ENCODE results near the gene CSNK2A3.
"Not testable (repeated sequence)": the region's sequence is repeated elsewhere in the genome, so short reads cannot be mapped to it uniquely, and the experiment has no call there.

Gene CSNK2A3

DNA sequence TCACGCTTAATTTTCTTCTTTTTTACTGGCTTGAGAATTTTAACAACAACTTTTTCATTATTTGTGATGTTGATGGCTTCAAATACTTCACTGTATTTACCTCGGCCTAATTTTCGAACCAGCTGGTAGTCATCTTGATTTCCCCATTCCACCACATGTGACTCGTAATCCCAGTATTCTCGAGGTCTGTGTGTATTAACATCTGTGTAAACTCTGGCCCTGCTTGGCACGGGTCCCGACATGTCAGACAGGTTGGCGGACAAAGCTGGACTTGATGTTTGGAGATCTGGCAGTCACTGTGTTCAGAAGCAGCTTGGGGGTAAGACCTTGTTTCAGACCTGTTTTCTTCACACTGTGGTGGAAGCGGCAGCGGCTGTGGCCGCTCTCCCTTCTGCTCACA is at the start of gene CSNK2A3:
Gene CSNK2A3 (minus strand): TSS at position 373 of the 400 bp plus-strand sequence. CDS start 131 bp downstream, at position 242.
- DNase-seq (ENCODE audit: low read depth in 2 of 2): not testable (repeated sequence)

DNA sequence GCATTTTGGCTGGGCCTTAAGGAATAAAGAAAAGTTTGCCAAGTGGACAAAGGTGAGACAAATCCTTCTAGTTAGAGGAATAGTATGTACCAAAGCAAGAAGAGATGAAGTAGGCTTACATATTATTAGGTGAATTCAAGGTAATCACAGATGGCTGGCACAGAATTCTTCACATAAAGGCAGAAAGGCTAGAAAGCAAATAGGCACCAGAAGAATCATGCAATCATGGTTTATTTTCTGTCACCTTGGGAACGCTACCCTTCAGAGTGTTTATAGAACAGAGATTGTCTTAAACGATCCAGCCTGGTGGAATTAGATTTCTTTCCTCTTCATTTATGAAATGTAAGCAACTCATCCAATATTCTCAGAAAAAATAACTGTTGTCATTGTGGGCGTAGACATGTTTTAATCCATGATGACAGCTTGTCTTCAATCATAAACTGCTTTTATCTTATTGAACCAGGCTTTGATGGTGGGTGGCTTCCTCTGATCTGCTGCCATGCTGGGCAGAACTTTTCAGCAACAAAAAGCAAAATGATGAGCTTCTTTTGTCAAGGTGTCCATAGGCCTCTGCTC is 49.0 kb upstream of the CSNK2A3 start:
- DNase-seq (ENCODE audit: low read depth in 2 of 2): no peak

DNA sequence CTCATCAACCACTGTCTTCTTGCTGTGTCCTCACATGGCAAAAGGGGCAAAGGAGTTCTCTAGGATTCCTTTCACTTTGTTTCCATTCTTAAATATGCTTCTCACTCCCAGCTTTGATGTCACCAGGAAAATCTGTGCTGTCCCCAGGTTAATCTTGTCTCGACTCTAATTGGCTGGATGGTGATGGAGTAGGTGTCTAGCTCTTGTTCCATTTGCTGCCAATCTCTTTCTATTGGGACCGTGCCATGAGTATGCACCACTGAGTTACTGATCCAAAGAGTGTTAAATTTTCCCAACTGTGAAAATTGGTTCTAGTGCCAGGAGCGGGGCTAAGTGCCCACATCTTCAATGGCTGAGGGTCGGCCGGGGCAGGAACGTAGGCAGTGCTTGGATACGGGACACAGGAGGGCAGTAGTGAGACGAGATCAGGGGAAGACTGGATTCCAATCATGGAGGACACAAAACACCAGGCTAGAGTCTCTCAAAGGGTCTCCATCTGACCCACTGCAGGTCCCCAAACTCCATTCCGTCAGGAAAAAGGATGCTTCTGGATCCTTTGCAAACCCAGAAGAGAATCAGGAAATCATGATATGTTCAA is 47.7 kb upstream of the CSNK2A3 start:
- no peak for DNase-seq (ENCODE audit: low read depth in 2 of 2)

DNA sequence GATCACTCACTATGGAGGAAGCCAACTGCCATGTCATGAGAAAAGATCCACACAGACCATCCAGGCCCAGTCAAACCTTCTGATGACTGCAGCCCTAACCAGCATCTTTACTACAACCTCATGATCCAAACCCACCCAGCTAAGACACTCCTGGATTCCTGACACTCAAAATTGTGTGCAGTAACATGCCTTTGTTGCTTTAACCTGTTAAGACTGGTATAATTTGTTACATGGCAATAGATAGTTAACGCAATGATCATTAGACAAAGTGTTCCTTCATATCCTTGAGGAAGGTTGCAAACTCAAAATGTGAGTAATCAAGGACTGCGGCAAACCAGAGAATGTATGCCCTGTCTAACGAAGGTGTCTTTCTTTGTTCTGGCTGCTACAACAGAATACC is 47.1 kb upstream of the CSNK2A3 start:
- no peak for DNase-seq (ENCODE audit: low read depth in 2 of 2)

DNA sequence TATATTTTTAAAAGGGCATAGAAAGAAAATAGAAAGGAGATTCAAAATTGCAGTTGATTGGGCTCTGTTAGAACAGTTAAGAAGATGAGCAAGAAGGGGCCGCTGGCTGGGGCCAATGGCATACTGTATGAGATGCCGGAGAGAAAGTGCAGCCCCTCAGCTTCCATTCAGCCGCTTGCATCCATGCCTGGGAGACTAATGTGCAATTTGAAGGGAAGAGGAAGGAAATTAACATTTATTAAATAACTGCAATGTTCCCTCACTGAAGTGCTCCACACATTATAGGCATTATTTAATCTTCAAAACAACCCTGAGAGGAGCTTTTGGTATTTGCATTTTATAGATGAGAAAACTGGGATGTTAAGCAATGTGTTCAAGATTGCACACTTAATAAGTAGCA is 44.7 kb upstream of the CSNK2A3 start:
- DNase-seq (ENCODE audit: low read depth in 2 of 2): no peak

DNA sequence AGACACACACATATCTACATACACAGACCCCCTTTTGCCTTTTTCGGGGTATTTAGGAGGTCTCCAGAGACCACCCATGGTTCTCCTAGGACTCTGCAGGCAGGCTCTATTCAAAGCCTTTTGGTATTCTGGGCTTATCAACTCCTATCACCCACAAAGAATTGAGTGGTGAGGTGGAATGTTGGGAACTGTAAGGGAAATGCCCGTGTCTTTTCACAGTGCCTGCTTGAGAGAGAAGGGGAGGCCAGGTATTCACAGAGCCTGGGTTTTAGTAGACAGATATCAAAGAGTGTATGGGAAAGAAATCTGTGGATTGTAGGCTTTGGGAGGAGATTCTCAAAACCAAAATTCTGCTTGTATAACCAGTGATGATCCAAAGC is 44.0 kb upstream of the CSNK2A3 start:
- DNase-seq (ENCODE audit: low read depth in 2 of 2): no peak

DNA sequence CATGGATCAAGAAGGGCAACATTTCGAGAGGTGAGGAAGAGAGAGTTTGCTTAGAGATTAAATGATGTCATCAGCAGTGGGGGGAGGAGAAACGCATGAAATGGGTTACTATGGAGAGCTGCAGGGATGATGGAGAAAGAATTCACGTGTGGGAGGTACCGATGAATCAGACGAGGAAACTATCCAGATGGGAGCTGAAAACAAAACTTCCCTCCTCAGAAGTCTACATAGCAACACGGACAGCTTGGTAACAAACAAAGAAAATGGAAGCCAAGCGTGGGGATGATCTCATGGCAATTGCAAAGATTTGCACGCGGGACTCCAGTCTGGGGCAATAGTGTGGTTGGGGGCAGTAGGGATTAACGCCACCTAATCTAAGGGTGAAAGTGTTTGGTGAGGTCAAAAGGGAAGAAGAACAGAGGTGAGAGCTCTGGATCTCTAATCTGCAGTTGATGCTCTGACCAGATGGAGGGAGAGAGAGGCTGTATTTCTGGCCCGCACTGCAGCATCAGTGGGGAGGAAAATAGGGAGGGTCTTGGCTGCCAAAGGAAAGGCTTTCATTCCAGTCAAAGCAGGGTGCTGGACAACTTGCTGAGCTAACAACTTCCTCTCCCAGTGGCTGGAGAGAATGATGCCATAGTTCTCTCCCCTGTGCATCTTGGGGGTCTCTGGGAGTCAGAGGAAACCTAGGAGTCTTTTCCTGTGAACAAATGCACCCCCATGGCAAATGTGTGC is 43.4 kb upstream of the CSNK2A3 start:
- DNase-seq (ENCODE audit: low read depth in 2 of 2): no peak

DNA sequence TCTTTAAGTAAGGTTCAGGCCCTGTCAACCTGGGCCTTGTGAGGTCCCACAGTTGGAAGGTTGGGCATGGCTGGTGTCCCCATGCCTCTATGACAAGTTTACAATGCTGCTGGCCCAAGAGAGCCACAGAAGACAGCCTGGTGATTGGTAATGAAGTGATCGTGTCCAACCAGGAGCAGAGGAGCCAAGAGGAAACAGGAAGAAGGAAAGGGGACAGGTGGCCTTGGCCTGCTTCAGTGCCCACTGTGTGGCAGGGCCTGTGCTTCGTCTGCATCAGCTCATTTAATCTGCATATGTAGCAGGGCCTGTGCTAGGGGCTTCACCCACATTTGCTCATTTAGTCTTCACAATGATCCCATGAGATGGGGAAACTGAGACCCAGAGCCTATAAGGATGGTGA is 42.1 kb upstream of the CSNK2A3 start:
- no peak for DNase-seq (ENCODE audit: low read depth in 2 of 2)

DNA sequence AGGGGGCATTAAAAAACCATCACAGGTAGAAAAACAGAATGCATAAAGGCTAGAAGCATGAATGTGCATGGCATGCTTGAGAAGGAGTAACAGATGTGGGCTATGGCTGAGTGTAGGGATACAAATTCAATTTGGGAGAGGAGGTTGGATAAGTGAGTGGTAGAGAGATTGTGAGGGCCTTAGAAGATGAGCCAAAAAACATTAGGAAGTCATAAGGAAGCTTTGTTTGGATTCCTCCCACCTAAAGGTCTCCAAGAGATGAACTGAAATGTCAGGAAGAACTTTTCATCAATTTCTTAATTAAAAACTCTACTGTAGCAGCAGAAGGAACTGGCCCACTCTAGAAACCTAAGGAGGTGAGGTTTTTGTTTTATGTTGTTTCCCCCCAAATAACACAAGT is 41.2 kb upstream of the CSNK2A3 start:
- DNase-seq (ENCODE audit: low read depth in 2 of 2): no peak

DNA sequence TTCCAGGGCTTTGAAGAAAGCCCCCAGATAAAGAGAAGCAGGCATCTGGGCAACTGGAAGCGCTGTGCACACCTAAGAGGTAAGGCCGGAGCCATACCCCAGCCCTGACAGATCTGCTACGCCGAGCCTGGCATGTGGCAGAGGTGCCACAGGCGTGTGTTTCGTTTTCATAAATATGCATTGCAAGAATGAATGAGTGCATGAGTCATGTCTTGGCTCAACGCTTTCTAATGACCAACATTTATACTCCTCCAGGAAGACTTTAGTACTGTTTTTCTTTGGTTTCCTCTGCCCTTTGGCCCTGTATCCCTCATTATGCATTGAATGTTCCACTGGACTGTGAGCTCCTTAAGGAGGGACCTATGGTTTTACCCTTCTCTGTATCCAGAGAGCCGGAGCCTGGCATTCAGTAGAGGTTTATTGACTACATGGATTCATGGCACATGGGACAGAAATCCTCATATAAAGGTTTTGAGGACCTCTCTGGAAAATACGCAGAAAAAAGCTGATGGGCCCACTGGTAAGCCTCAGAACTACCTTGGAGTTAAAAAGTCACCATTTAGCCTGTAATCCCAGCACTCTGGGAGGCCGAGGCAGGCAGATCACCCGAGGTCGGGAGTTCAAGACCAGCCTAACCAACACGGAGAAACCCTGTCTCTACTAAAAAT is 38.9 kb upstream of the CSNK2A3 start:
- no peak for DNase-seq (ENCODE audit: low read depth in 2 of 2)

DNA sequence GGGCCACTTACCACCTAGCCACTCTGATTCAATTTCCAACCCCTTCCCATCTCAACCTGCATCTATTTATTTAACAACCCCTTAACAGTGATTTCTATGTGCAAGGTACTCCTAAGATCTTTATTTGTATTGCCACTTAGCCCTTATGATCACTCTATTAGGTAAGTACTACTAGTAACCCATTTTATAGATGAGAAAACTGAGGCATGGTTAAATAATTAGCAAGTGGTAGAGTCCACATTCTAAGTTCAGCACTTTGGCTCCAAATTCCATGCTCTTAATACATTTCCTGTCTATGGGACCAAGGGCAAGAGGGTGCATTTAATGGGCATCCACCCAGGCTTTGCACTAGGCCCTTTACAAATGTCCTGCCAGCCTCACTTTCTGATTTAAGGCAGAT is 38.1 kb upstream of the CSNK2A3 start:
- no peak for DNase-seq (ENCODE audit: low read depth in 2 of 2)

DNA sequence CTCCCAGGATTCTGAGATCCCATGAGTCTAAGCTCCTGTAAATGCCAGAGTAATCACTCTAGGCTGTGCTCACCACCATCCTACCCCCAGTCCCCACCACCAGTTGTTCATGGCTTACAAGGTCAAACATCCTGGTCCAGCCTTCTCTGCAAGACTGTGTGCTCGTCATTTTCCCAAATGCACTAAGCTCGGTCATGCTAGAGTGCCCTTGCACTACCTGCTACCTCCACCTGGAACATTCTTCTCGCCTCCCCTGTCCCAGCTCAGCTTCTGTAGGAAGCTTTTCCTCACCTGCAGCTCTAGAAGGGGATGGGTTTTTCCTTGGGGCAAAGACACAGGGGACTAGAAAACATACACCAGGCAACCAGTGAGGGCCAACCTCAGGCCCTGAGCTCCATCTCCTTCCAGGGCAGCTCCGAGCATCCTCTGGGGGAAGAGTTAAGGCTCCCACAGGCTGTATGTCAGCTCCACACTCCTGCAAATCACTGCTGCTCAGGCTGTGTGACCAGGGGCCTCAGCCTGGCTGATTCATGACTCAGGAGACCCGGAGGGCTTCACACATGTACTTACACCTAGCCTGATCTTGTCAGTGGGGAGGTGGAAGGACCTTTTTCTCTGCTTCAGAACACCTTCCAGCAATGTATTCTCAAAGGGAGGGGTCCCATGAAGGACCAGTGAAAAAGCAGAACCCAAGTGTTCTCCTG is 37.2 kb upstream of the CSNK2A3 start:
- DNase-seq (ENCODE audit: low read depth in 2 of 2): no peak

DNA sequence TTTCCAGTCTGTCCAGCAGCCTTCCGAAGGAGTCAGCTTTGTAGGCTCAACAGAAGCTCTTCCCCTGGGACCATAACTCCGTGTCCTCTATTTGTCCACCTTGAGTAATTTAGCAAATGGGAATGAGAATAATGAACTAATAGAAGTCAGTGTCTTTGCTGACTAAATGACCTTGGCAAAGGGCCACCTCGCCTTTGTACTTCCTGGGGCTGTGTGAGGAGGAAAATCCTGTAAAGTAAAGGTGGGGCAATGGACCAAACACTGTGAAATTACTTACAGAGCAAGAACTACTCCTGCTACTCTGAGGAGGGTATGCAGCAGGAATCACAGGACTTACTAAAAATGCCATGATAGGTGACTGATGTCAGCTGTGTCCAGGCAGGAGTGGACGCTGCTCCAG is 36.2 kb upstream of the CSNK2A3 start:
- DNase-seq (ENCODE audit: low read depth in 2 of 2): no peak

DNA sequence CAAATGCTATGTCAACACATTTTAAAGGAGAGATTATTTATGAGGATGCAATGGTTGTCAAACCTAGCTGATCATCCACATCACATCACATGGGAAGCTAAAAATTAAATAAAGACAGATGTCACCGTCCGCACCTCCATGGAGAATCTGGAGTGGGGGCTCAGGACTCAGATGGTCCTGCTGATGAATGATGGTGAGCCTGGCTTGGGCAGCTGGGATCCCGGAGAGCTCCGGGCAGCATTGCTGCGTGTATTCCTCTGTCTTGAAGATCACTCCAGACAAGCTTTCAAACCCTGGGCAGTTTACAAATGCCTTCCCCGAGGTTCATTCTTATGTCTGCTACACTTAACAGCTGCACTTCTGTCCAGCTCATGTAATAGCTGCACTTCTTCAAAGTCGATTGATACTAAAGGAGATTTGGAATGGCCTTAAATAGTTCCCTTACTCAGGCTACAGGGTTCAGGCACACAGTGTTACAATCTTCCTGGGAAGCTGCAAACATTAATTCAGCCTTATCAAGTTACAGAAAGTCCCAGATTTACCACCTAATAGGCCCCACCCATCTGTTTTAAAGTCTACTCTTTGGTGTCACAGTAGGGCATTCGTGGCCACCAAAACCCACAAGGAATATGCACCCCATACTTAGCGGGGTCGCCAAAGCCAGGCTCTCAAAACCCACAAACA is 34.7 kb upstream of the CSNK2A3 start:
- DNase-seq (ENCODE audit: low read depth in 2 of 2): no peak

DNA sequence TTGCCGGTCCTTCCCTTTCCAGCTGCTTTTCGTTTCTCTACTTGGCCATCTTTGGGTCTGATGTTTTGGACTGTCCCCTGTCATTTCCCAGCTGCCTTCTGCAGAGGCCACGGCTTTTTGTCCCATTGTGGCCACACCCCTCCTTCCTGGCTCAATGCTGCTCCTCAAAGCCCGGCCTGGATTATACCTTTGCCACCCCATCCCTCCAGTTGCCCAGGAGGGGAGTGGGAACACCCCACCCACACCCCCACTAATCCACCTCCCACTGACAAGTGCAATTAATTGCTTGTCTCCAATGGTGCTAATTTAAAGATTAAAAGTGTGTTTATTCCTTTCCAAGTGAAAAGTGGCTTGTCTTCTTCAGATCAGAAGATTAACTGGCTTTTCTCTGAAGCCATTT is 34.2 kb upstream of the CSNK2A3 start:
- DNase-seq (ENCODE audit: low read depth in 2 of 2): no peak

DNA sequence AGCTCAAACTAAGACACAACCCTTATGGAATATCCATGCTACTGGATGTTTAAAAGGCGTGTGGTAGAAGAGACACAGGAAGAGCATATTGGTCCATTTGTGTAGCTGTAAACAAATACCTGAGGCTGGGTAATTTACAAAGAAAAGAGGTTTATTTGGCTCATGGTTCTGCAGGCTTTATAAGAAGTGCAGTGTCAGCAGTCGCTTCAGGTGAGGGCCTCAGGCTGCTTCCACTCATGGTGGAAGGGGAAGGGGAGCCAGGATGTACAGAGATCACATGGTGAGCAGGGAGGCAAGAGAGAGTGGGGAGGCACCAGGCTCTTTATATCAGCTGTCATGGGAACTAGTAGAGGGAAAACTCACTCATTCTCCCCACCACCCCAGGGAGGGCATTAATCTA is 31.8 kb upstream of the CSNK2A3 start:
- DNase-seq (ENCODE audit: low read depth in 2 of 2): no peak

DNA sequence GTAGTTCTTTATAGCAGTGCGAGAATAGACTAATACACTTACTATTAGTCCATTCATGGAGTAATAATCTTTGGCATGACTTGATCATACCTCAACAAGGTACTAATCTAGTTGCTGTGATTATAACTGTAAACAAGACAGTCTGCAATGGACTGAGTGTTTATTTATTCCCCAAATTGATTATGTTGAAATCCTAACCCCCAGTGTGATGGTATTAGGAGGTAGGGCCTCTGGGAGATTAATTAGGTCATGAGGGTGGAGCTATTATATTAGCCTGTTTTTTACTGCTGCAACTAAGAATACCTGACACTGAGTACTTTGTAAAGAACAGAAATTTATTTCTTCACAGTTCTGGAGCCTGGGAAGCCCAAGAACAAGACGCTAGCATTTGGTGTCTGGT is 30.9 kb upstream of the CSNK2A3 start:
- no peak for DNase-seq (ENCODE audit: low read depth in 2 of 2)

DNA sequence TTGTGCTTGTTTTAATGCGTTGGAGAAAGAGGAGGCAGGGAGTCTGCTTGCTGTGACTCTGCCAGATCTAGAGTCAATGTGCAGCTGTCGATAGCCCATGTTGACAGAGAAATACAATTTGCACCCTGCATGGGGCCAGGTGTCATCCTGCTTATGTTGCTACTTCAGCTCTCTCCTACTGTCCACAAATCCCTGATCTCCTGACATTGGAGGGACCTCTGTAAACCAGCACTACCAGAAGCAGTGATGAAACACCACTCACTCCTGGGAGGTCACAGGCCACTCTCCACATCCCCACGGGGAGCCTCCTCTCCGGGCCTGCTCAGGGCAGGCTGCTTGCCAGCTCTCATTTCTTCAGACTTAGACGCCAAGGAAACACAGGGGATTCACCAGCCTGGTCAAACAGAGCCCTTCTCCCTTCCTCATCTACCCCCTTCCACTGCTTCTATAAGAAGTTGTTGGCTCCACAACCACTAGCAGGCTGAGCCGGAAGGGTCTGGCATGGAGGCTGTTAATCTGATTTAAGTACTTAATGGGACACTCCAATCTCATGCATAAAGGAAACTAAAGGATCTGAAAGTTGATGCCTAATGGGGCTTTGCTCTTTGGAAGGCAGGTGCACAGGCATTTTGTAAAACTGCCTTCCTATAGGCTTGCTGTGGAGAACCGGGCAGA is 29.9 kb upstream of the CSNK2A3 start:
- DNase-seq (ENCODE audit: low read depth in 2 of 2): no peak

DNA sequence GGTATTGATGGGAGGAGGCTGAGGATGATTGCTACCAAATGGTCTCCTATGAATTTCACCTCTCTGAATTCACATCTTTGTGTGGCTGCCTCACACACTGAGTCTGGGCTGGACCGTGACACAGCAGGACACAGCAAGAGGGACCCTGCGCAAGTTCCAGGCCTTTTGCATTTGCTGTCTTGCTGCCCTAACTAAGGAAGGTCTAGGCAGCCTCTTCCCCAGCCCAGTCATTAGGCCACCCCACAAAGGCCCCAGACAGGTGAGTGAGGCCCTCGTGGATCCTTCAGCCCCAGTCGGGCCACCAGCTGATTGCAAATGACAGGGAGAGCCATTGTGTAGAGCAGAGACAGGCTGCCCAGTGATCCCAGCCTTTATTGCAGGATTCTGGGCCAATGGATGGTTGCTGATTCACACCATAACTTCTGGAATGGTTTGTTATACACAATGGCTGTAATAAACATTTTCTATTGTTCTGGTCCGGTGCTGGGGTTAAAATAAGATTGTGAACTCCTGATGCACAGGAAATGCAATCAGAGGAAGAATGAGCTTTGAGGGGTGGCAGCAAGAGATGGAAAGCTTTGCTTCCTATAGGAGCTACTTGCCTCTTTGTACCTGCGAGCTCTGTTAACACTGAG is 28.5 kb upstream of the CSNK2A3 start:
- DNase-seq (ENCODE audit: low read depth in 2 of 2): no peak

DNA sequence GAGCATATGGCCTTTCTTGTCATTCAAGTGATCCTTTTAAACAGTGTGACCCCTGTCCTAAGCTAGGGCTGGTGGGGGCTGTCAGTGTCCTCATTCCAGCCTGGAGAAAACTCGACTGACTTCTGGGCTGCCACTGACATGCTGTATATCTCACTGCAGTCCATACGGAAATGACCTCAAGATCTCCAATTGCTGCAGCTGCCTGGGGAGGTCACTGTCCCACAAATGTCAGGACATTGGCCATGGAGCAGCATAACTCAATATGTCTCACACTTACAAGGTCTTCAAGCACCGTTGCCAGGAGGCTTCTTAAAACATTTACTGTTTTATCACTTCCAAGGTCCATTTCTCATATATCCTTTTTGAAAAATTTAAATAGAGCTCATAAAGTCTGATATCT is 27.8 kb upstream of the CSNK2A3 start:
- no peak for DNase-seq (ENCODE audit: low read depth in 2 of 2)

DNA sequence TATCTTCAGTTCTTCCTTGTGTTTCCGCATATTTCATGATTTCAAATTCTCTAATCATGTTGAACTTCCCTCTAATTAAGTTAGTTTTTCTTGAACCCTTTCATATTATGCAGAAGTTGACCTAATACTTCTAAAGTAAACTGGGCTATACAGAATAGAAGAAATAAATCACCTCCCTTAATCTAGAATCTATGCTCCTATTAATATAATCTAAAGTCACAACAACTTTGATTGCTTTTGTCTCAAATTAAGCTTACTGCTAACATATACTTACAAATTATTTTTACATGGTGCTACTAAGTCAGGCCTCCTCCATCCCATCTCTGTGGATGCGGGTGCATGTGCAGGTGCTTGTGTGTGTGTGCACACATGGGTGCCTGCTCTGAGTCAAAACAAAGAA is 27.3 kb upstream of the CSNK2A3 start:
- DNase-seq (ENCODE audit: low read depth in 2 of 2): no peak

All from stimulated activated CD8-positive, alpha-beta memory T cell treated with anti-CD3 and anti-CD28 coated beads, Interleukin-7, amount 100 ng/mL, for 4 hours (primary cell).